ENCODE results near the gene AGPAT2.

DNA sequence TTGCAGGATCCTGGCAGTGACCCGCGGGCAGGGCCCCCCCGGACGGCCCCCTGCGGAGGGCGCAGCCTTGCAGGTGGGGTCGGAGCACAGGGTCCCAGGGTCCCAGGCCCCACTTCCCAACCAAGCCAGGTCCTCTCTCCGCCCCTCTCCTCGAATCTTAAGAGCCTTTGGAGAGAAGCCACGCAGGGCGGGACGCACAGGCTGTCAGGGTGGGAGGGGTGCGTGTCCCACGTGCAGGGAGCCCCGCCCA, 43.0 kb downstream of the AGPAT2 start:
- TF ChIP-seq, protein P1, sequence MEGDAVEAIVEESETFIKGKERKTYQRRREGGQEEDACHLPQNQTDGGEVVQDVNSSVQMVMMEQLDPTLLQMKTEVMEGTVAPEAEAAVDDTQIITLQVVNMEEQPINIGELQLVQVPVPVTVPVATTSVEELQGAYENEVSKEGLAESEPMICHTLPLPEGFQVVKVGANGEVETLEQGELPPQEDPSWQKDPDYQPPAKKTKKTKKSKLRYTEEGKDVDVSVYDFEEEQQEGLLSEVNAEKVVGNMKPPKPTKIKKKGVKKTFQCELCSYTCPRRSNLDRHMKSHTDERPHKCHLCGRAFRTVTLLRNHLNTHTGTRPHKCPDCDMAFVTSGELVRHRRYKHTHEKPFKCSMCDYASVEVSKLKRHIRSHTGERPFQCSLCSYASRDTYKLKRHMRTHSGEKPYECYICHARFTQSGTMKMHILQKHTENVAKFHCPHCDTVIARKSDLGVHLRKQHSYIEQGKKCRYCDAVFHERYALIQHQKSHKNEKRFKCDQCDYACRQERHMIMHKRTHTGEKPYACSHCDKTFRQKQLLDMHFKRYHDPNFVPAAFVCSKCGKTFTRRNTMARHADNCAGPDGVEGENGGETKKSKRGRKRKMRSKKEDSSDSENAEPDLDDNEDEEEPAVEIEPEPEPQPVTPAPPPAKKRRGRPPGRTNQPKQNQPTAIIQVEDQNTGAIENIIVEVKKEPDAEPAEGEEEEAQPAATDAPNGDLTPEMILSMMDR (conservative IDR thresholded peaks at IDR 0.05; ENCODE audit: low read depth, low read length), result no peak
- TF ChIP-seq RFX5 (IDR thresholded peaks at IDR 0.05; ENCODE audit: low read depth, low read length), result no peak

Data from IMR-90 (cell line).